HepG2 (cell line): ENCODE measurements around the gene PNMA3. TPM values are rescaled to one million over a fixed set of nuclear protein-coding genes. Genes with fewer than 3 reads are reported as not detected.
"Not testable (repeated sequence)": the region's sequence is repeated elsewhere in the genome, so short reads cannot be mapped to it uniquely, and the experiment has no call there.

Experiments used
- ATAC-seq: fragments of 200-7000 bp; cut with Tn5 transposase; 3 replicates; pipeline ENCODE4 v1.9.1; 2020; ENCODE audit warnings: mild to moderate bottlenecking, moderate library complexity
- BruUV-seq: library from RNA; stranded (reverse); fragments of 400-500 nt; replicated peaks from 2 replicates; lab custom pipeline; 2021; lab: Mats Ljungman, UMichigan
- CTCF ChIA-PET: fragments of 300-600 bp; formaldehyde crosslinking; extraction: SDS; loops from one replicate; lab custom pipeline; 2021; ENCODE audit warnings: low total read pairs, inconsistent platforms, low intra/inter-chr PET ratio; lab: Yijun Ruan, JAX
- POLR2A ChIA-PET: fragments of 350-600 bp; sonication (Branson Sonifier 250); formaldehyde crosslinking; loops from one replicate; lab custom pipeline; 2020; ENCODE audit warnings: antibody characterized with exemption, inconsistent platforms; lab: Yijun Ruan, JAX
- DNase-seq: peaks from one replicate; pipeline ENCODE4 v3.0.0-alpha.2; 2015; ENCODE audit warnings: low spot score
- FAIRE-seq: peaks from 3 replicates; lab custom pipeline; 2011; peaks lifted over from hg19 to GRCh38; lab: Jason Lieb, UNC
- H2AFZ ChIP-seq: one replicate; pipeline ENCODE4 v1.6.1; 2011; ENCODE audit warnings: low read length, inconsistent platforms
- H3K27ac ChIP-seq: fragments of 300-600 bp; 3 replicates; pipeline ENCODE4 v1.8.0; 2011; ENCODE audit warnings: mixed run types, mild to moderate bottlenecking, mixed read lengths, low read length, inconsistent platforms; ENCODE audit not compliant: insufficient read depth; ENCODE audit errors: extremely low read length
- H3K27me3 ChIP-seq, 2 experiments: fragments of 200-600 bp in 1 of 2; 2 replicates in 1 of 2; 3 replicates in 1 of 2; pipeline versions ENCODE4 v1.6.0 to v1.8.0; 2011; ENCODE audit warnings: low read length in 2 of 2, mild to moderate bottlenecking in 2 of 2, moderate library complexity in 2 of 2, inconsistent platforms in 1 of 2; ENCODE audit not compliant: insufficient read depth in 2 of 2, control insufficient read depth in 1 of 2
- H3K36me3 ChIP-seq, 2 experiments: fragments of 200-600 bp in 1 of 2; replicated peaks in 1 of 2; 2 replicates in 1 of 2; 3 replicates in 1 of 2; pipeline versions ENCODE4 v1.5.1 to v1.8.0; 2011; ENCODE audit warnings: low read length in 2 of 2, inconsistent platforms in 1 of 2; ENCODE audit not compliant: insufficient read depth in 2 of 2, control insufficient read depth in 1 of 2
- H3K4me1 ChIP-seq: 2 replicates; pipeline ENCODE4 v1.5.1; 2012; ENCODE audit warnings: low read length, inconsistent platforms; ENCODE audit not compliant: insufficient read depth
- H3K4me2 ChIP-seq: 2 replicates; pipeline ENCODE4 v1.6.0; 2011; ENCODE audit warnings: low read depth, low read length, inconsistent platforms
- H3K4me3 ChIP-seq, 3 experiments: fragments of 200-600 bp in 1 of 3; sonication (generic), shearing (Covaris generic) in 1 of 3; replicated peaks in 1 of 3; 2 replicates each; pipeline ENCODE4 v1.5.1; 2011 to 2016; ENCODE audit warnings: low read length in 3 of 3, inconsistent platforms in 2 of 3, low read depth in 2 of 3, mild to moderate bottlenecking in 2 of 3, control low read depth in 1 of 3, mixed read lengths in 1 of 3; ENCODE audit not compliant: insufficient read depth in 1 of 3
- H3K79me2 ChIP-seq: one replicate; pipeline ENCODE4 v1.6.1; 2011; ENCODE audit warnings: low read length, inconsistent platforms; ENCODE audit not compliant: insufficient read depth
- H3K9ac ChIP-seq: 2 replicates; pipeline ENCODE4 v1.6.0; 2011; ENCODE audit warnings: mild to moderate bottlenecking, low read depth, low read length, inconsistent platforms; ENCODE audit not compliant: insufficient read depth
- H3K9me3 ChIP-seq: 2 replicates; pipeline ENCODE4 v1.5.1; 2012; ENCODE audit warnings: mild to moderate bottlenecking, low read length
- H4K20me1 ChIP-seq: 2 replicates; pipeline ENCODE4 v1.6.0; 2011; ENCODE audit warnings: inconsistent platforms, mild to moderate bottlenecking, low read length, moderate library complexity; ENCODE audit not compliant: insufficient read depth
- RBM22 ChIP-seq: fragments of 200-400 bp; formaldehyde crosslinking; optimal IDR thresholded peaks from 2 replicates; pipeline ENCODE3; 2017; ENCODE audit warnings: mild to moderate bottlenecking, low read length, moderate library complexity
- SPEN ChIP-seq: sonication (generic); formaldehyde crosslinking; IDR thresholded peaks from 2 replicates; pipeline ENCODE4 v1.5.1; 2020; ENCODE audit warnings: low read depth, mild to moderate bottlenecking, missing genetic modification reagents
- ZFP37 ChIP-seq: sonication (generic); formaldehyde crosslinking; IDR thresholded peaks from 2 replicates; pipeline ENCODE4 v1.4.0; 2020; ENCODE audit warnings: missing genetic modification reagents, borderline replicate concordance
- WGBS: methylation state at CpG from one replicate; pipeline ENCODE4 v1.1.6; 2017; ENCODE audit warnings: low lambda C conversion rate; 5-methylcytosine and 5-hydroxymethylcytosine counted together
- in situ Hi-C: cut with HindIII; loops from 2 replicates; pipeline ENCODE4 v1.10.0; 2017; ENCODE audit warnings: low pct_unique_long_range_greater_than_20kb; ENCODE audit not compliant: extremely low pct_ligation_motif_present
- intact Hi-C: fragments of 100-400 bp; cut with micrococcal nuclease; formaldehyde crosslinking; loops from one replicate; pipeline ENCODE4 v1.10.0; 2022; ENCODE audit not compliant: unreplicated experiment
- polyA plus RNA-seq, 8 experiments: library from polyadenylated mRNA; depleted of rRNA in 3 of 8; stranded (reverse) in 7 of 8; unstranded in 1 of 8; fragments of >200 nt; fragmentation: Illumina TruSeq in 4 of 8; extraction: Trizol in 4 of 8; gene quantifications; 2 replicates each; pipeline versions ENCODE4 v1.2.1 to v1.2.3, GENCODE V29; 2011 to 2016; ENCODE audit warnings: low read depth in 4 of 8, missing spikeins in 1 of 8, mixed read lengths in 1 of 8; ENCODE audit not compliant: insufficient read depth in 1 of 8
- total RNA-seq, 5 experiments: library from RNA; depleted of rRNA; stranded (reverse); fragments of >200 nt; fragmentation: Illumina TruSeq; extraction: Trizol; gene quantifications; 2 replicates each; pipeline ENCODE4 v1.2.3, GENCODE V29; 2016; ENCODE audit warnings: low read depth in 1 of 5

The PNMA3 gene
- total and polyA plus RNA-seq, 2 of the 13 experiments (the other 11 are each of a cell fraction or from before 2014, with no cell fraction given), result not detected

- H3K4me1 ChIP-seq, result peaks cover 8% of the 10 kb centered on the region
- no peaks in the 10 kb centered on the region for H3K9me3 ChIP-seq
- no TSS peak for BruUV-seq
- ChIA-PET CTCF (no interaction called here), POLR2A (no interaction called here)
- H3K79me2 ChIP-seq, result no peaks in the 10 kb centered on the region
- no peak for DNase-seq
- no CpG with 5 or more reads among the region's 14 CpGs for whole genome bisulfite sequencing
- no peak for TF ChIP-seq ZFP37 (CRISPR knock-in tag)
- no peak for TF ChIP-seq RBM22
- TF ChIP-seq SPEN, result no peak
- no peak overlapping the region for H3K4me2 ChIP-seq
- no peak overlapping the region for H3K27ac ChIP-seq
- in situ Hi-C loops, result no loop called here
- ATAC-seq, result no peak
- intact Hi-C loops, result no loop called here
- no peak overlapping the region for H3K9ac ChIP-seq
- H2AFZ ChIP-seq, result no peak overlapping the region
- no peaks in the 10 kb centered on the region for H3K36me3 ChIP-seq
- H3K4me3 ChIP-seq, result no peak overlapping the region
- H4K20me1 ChIP-seq, result no peaks in the 10 kb centered on the region
- H3K27me3 ChIP-seq, result no peaks in the 10 kb centered on the region
- no peak for FAIRE-seq
Observed at GRCh38 chrX:153075366-153075765, 19.1 kb downstream of the PNMA3 start.

GRCh38 chrX:153077437-153078135 is 21.3 kb downstream of the PNMA3 start:
- H3K9ac ChIP-seq, H3K4me2 ChIP-seq, H2AFZ ChIP-seq, in situ Hi-C loops, FAIRE-seq, H3K27me3 ChIP-seq, intact Hi-C loops, BruUV-seq, POLR2A ChIA-PET, H4K20me1 ChIP-seq, H3K27ac ChIP-seq, CTCF ChIA-PET, H3K4me3 ChIP-seq, H3K9me3 ChIP-seq, ATAC-seq, H3K4me1 ChIP-seq, H3K79me2 ChIP-seq, DNase-seq, H3K36me3 ChIP-seq: not testable (repeated sequence)
- WGBS, result no CpG with 5 or more reads among the region's 76 CpGs

- H3K4me1 ChIP-seq, BruUV-seq, H3K27ac ChIP-seq, POLR2A ChIA-PET, H4K20me1 ChIP-seq, intact Hi-C loops, H3K36me3 ChIP-seq, H2AFZ ChIP-seq, H3K79me2 ChIP-seq, H3K9me3 ChIP-seq, H3K27me3 ChIP-seq, H3K4me3 ChIP-seq, FAIRE-seq, in situ Hi-C loops, CTCF ChIA-PET, H3K4me2 ChIP-seq, DNase-seq, H3K9ac ChIP-seq: not testable (repeated sequence)
- WGBS, result 100% methylated on average over 2 of the region's 23 CpGs
- ATAC-seq, result peak; percentile 77
Observed at GRCh38 chrX:153083238-153083923, 27.1 kb downstream of the PNMA3 start.
